GM12891 (cell line): Measurements from ENCODE around the gene CEACAM5.
A peak's percentile ranks its signal among the peaks of the same experiment; 100 is the strongest.
"Not testable (repeated sequence)": the region's sequence is repeated elsewhere in the genome, so short reads cannot be mapped to it uniquely, and the experiment has no call there.

Experiments used
- DNase-seq: peaks from one replicate; pipeline ENCODE4 v3.0.0; 2011; ENCODE audit warnings: low spot score; ENCODE audit not compliant: insufficient read length
- FAIRE-seq: peaks from 2 replicates; lab custom pipeline; 2011; peaks lifted over from hg19 to GRCh38; lab: Jason Lieb, UNC
- PAX5 ChIP-seq: IDR thresholded peaks from 2 replicates; pipeline ENCODE4 v1.6.1; 2011; ENCODE audit warnings: low read length, moderate library complexity, mild to moderate bottlenecking; ENCODE audit not compliant: insufficient read depth, severe bottlenecking
- POLR2A ChIP-seq: IDR thresholded peaks from 2 replicates; pipeline ENCODE4 v1.6.1; 2011; ENCODE audit warnings: low read depth, low read length, control low read depth
- POLR2AphosphoS5 ChIP-seq: IDR thresholded peaks from 2 replicates; pipeline ENCODE4 v1.6.1; 2011; ENCODE audit warnings: low read depth, low read length, control low read depth
- POU2F2 ChIP-seq: IDR thresholded peaks from 2 replicates; pipeline ENCODE4 v1.6.1; 2011; ENCODE audit warnings: low read depth, mild to moderate bottlenecking, control low read depth, low read length, moderate library complexity
- SPI1 ChIP-seq: IDR thresholded peaks from 2 replicates; pipeline ENCODE4 v1.6.1; 2011; ENCODE audit warnings: low read depth, low read length, control low read depth
- TAF1 ChIP-seq: IDR thresholded peaks from 2 replicates; pipeline ENCODE4 v1.6.1; 2011; ENCODE audit warnings: low read depth, low read length, control low read depth

Gene CEACAM5

GRCh38 chr19:41700381-41701195, 7.8 kb upstream of the CEACAM5 start:
- no peak for DNase-seq
- no peak for FAIRE-seq
- TF ChIP-seq POU2F2 (no peak), PAX5 (no peak), POLR2AphosphoS5 (no peak), TAF1 (no peak), POLR2A (no peak)

DNA sequence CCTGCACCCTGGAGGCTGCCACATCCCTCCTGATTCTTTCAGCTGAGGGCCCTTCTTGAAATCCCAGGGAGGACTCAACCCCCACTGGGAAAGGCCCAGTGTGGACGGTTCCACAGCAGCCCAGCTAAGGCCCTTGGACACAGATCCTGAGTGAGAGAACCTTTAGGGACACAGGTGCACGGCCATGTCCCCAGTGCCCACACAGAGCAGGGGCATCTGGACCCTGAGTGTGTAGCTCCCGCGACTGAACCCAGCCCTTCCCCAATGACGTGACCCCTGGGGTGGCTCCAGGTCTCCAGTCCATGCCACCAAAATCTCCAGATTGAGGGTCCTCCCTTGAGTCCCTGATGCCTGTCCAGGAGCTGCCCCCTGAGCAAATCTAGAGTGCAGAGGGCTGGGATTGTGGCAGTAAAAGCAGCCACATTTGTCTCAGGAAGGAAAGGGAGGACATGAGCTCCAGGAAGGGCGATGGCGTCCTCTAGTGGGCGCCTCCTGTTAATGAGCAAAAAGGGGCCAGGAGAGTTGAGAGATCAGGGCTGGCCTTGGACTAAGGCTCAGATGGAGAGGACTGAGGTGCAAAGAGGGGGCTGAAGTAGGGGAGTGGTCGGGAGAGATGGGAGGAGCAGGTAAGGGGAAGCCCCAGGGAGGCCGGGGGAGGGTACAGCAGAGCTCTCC, 6.9 kb upstream of the CEACAM5 start:
- FAIRE-seq: no peak
- no peak for DNase-seq

DNA sequence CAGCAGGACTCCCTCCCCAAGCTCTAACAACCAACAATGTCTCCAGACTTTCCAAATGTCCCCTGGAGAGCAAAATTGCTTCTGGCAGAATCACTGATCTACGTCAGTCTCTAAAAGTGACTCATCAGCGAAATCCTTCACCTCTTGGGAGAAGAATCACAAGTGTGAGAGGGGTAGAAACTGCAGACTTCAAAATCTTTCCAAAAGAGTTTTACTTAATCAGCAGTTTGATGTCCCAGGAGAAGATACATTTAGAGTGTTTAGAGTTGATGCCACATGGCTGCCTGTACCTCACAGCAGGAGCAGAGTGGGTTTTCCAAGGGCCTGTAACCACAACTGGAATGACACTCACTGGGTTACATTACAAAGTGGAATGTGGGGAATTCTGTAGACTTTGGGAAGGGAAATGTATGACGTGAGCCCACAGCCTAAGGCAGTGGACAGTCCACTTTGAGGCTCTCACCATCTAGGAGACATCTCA, 6.2 kb upstream of the CEACAM5 start:
- TF ChIP-seq PAX5: no peak
- TF ChIP-seq POLR2AphosphoS5: no peak
- TF ChIP-seq SPI1: no peak
- no peak for TF ChIP-seq POU2F2
- no peak for TF ChIP-seq POLR2A
- no peak for TF ChIP-seq TAF1
- no peak for DNase-seq
- FAIRE-seq: no peak

More for the DNA sequence above, 6.9 kb upstream of the CEACAM5 start:
- TF ChIP-seq POLR2AphosphoS5 (no peak), SPI1 (no peak), POU2F2 (no peak)

DNA sequence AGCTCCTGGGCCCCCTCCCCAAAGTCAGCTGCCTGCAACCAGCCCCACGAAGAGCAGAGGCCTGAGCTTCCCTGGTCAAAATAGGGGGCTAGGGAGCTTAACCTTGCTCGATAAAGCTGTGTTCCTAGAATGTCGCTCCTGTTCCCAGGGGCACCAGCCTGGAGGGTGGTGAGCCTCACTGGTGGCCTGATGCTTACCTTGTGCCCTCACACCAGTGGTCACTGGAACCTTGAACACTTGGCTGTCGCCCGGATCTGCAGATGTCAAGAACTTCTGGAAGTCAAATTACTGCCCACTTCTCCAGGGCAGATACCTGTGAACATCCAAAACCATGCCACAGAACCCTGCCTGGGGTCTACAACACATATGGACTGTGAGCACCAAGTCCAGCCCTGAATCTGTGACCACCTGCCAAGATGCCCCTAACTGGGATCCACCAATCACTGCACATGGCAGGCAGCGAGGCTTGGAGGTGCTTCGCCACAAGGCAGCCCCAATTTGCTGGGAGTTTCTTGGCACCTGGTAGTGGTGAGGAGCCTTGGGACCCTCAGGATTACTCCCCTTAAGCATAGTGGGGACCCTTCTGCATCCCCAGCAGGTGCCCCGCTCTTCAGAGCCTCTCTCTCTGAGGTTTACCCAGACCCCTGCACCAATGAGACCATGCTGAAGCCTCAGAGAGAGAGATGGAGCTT, 4.7 kb upstream of the CEACAM5 start:
- TF ChIP-seq POLR2A (no peak), SPI1 (no peak)
- FAIRE-seq (no peak), DNase-seq (no peak)

- TF ChIP-seq POLR2AphosphoS5: no peak
- no peak for TF ChIP-seq TAF1
- no peak for TF ChIP-seq POU2F2
- no peak for TF ChIP-seq POLR2A
- no peak for TF ChIP-seq SPI1
- no peak for TF ChIP-seq PAX5
- FAIRE-seq: no peak
- DNase-seq: no peak
Measured at GRCh38 chr19:41705393-41706174, 2.8 kb upstream of the CEACAM5 start.

DNA sequence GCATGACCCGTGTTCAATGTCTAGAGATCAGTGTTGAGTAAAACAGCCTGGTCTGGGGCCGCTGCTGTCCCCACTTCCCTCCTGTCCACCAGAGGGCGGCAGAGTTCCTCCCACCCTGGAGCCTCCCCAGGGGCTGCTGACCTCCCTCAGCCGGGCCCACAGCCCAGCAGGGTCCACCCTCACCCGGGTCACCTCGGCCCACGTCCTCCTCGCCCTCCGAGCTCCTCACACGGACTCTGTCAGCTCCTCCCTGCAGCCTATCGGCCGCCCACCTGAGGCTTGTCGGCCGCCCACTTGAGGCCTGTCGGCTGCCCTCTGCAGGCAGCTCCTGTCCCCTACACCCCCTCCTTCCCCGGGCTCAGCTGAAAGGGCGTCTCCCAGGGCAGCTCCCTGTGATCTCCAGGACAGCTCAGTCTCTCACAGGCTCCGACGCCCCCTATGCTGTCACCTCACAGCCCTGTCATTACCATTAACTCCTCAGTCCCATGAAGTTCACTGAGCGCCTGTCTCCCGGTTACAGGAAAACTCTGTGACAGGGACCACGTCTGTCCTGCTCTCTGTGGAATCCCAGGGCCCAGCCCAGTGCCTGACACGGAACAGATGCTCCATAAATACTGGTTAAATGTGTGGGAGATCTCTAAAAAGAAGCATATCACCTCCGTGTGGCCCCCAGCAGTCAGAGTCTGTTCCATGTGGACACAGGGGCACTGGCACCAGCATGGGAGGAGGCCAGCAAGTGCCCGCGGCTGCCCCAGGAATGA, 1.5 kb upstream of the CEACAM5 start:
- peak; percentile 82 for DNase-seq
- peak; percentile 82 for FAIRE-seq
- TF ChIP-seq TAF1 (no peak), POLR2AphosphoS5 (no peak), SPI1 (0 out of 2 replicates have a peak, but pooled peaks have one; percentile 13)

- TF ChIP-seq SPI1 (no peak), TAF1 (no peak), PAX5 (no peak), POLR2AphosphoS5 (no peak), POLR2A (no peak), POU2F2 (no peak)
- FAIRE-seq (no peak), DNase-seq (no peak)
Measured at GRCh38 chr19:41707502-41707812, 969 bp upstream of the CEACAM5 start.

- TF ChIP-seq TAF1 (no peak), PAX5 (no peak), POLR2A (no peak), POU2F2 (no peak), SPI1 (no peak), POLR2AphosphoS5 (no peak)
- DNase-seq: no peak
- FAIRE-seq: no peak
Measured at GRCh38 chr19:41707871-41708371, 505 bp upstream of the CEACAM5 start.

DNA sequence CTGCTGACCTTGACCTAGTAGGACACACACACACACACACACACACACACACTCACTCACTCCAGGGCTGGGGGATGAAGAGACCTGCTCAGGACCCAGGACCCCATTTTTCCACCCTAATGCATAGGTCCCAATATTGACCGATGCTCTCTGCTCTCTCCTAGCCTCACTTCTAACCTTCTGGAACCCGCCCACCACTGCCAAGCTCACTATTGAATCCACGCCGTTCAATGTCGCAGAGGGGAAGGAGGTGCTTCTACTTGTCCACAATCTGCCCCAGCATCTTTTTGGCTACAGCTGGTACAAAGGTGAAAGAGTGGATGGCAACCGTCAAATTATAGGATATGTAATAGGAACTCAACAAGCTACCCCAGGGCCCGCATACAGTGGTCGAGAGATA, 1.1 kb downstream of the CEACAM5 start:
- DNase-seq, FAIRE-seq: not testable (repeated sequence)
